GM19372 (cell line): ENCODE results near the gene C6orf120.

Experiments used
- ATAC-seq: cut with Tn5 transposase; IDR thresholded peaks from one replicate; pipeline ENCODE4 v1.9.1; 2021; ENCODE audit warnings: mild to moderate bottlenecking, low read depth, moderate library complexity; ENCODE audit not compliant: unreplicated experiment

The C6orf120 gene

DNA sequence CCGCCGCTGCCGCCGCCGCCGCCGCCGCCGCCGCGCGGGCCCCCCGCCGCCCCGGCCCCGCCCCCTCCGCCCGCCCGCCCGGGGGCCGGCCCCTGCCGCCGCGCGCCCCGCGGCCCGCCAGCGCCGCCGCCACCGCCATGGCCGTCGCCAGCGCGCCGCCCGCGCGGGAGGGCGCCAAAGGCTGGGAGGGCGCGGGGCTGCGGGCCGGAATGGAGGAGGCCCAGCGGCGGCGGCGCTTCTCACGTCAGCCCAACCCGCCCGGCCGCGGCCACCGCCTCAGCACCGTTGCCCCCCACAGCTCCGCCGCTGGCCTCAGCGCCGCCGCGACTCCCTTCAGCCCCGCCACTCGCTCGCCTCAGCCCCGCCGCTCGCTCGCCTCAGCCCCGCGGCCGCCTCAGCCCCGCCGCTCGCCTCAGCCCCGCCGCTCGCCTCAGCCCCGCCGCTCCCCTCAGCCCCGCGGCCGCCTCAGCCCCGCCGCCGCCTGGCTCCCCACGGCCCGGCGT is 22.1 kb downstream of the C6orf120 start:
- ATAC-seq: peak; percentile 30

DNA sequence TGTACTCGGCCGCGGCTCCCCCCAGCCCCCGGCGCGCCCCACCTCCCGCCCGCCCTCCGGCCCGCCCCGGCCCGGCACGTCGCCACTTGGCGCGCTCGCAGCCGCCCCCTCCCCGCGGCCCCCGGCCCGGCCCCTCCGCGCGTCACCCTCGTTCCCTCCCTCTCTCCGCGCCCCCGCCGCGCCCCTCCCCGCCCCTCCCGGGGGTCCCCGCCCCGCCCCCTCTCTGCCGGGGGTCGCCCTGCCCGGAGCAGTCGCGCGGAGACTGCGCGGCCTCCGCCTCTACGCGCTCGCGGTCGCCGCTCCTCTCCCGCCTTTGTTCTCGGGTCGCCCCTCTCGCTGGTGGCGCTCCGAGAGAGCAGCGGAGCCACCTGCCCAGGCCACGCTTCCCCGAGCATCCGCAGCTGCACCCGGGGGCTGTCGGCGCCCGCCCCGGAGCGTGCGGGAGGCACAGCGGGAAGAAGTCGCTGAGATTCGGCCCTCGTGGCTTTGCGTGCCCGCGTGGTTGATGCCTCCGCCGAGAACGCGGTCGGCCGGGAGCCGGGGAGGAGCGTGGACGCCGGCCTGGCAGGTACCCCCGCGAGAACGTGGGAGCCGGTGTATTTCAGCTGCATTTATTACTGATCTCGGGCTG is 22.7 kb downstream of the C6orf120 start, which contains the start of gene PHF10:
PHF10 (minus strand) TSS at position 7 of the 631 bp plus-strand sequence. CDS start 569 bp downstream, outside the sequence.
- peak; percentile 43 for ATAC-seq

DNA sequence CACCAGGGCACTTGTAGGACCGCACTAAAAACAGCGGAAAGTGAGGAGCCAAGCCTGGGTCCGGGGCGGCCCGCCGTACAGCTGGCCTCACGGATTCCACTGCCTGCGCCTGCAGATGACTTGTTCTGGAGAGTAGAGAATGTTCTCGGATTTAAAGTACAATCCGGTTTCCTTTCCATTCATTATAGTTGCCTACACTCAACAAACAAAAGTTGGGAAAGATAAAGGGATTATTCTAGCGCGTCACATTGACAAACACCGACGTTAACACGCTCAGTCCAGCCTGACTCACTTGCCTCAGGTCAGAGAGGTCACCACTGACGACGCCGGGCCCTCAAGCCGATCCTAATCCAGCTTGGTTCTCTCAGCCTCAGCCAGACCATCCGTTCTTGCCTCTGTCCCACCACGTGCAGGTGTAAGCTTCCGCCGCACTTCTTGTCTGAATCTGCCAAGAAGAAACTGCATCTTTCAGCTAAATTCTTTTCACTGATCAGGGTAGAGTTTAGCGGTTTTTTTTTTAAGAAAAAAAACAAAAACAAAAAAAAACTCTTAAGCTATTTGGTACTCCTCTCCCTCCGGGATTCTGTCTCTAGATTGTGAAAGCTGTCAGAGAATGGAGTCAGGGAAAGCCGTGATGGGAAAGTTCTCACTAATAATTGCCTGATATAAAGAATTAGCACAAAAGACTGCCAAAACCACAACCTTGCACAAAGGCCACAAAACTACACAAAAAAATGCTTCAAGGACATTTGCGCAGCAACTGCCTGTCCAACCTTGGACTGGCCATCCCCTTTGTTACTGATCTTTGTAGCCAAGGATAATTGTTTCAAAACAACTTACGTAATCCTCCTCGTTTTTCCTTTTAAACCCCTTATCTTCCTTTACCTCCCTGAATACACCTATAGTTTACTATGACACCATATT is 23.5 kb downstream of the C6orf120 start:
- ATAC-seq: peak; percentile 8

DNA sequence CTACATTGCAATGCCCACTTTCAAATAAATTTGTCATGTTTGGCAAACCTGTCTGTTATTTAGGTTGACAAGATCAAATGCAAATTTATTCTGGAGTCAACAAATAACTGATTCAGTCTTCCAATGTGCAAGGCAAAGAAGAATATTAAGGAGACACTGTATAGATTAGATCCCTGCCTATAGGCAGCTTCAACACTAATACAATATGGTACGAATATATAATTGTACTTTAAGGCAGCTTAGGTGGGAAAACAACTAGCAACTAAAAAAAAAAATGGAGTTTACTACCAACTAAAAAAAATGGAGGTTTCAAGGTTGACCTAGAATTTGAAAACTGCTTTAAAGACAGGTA is 24.1 kb downstream of the C6orf120 start:
- ATAC-seq: no peak

DNA sequence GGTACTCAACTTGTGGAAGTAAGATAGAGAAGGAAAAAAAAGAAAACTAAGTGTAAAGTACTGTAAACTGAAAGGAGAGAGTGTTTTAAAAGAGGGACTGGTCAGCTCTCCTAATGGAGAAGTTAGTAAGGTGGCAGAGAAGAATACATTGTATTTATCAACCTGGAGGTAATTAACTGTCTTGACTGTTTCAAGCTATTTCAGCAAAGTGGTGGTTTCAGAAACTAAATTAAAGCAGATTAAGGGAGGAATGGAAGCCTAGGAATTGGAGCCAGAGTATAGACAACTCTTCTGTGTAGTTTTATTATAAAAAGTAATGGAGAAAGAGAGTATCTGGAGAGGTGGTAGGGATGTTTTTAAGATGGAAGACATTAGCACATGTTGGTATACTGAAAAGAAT is 25.0 kb downstream of the C6orf120 start:
- no peak for ATAC-seq

DNA sequence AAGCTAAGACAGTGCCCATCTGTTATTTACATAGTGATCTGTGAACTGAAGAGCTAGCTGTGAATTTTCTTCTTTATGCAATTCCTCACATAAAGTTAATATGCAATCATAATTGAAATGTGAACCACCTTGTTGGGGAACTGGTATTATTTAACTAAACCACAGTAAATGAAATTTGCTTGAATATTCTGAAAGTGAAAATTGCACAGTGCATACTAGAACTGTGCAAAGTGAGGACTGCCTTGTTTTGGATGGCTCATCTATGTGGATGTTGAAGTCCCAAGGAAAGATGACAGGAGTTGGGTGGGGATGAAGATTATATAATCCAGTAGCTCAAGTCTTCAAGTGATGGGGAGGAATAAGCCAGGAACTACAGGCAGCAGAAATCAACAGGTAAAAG is 28.0 kb downstream of the C6orf120 start:
- no peak for ATAC-seq

DNA sequence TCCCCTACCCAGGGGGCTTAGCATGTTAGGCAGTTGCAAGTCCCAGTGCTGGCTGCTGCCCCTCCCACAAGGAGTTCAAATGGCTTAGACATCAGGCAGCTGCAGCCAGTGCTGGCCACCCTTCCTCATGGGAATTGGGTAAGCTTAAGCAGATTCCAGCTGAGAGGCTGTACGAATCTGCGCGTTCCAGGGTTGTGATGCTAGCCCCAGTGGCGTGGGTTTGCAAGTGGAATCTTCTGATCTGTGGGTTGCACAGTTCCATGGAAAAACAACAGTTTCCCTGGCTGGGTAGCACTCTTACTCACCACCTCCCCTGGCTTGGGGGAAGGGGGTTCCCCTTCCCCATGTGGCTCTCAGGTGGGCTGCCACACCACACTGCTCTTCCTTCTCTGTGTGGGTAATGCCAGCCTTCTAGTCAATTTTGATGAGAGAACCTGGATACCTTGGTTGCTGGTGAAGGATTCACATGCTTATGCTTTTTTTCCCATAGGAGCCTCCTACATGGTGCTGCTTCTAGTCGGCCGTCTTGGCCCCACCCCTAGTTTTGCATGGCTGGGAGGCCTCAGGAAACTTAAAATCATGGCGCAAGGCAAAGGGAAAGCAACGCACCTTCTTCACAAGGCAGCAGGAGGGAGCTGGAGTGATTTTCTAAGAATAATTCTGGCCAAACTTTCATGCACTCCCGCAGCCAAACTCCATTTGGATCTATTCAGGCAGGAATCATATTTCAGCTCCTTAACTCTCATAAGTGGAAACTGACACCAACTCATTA is 36.5 kb downstream of the C6orf120 start:
- no peak for ATAC-seq

DNA sequence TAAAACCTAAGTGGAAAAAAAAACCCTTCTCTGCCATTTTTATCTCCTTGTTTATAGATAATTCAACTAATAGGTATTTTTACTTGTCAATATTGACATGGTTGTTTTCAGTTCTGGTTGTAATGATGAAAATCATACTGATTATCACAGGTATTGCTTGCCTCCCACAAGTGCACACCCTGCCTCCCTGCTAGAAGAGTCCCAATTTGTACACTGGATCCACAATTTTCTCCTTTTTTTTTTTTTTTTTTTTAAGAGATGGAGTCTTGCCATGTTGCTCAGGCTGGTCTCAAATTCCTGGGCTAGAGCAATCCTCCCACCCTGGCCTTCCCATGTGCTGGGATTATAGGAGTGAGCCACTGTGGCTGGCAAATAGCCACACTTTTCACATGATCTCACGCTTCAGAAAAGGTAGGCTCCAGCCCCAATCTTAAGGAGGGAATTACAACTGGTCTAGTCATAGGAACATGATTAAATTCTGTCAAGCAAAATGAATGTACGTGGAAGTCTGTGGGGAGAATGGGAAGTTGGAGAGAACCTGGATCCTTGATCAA is 37.1 kb downstream of the C6orf120 start:
- no peak for ATAC-seq

DNA sequence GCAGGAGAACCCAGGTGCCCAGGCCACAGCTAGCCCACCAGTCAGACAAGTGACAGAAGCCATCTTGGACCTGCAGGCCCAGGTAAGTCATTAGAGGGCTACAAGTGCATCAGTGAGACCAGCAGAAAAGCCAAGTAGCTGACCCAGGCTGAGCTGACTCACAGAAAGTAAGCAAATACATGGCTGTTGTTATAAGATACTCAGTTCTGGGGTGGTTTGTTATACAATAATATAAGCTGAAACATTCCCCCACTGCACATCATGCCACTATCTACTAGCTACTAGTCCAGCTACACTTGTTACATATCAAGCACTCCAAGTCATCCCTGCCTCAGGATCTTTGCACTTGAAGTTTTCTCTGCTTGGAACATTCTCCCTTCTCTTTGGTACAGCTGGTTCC is 39.4 kb downstream of the C6orf120 start:
- no peak for ATAC-seq

DNA sequence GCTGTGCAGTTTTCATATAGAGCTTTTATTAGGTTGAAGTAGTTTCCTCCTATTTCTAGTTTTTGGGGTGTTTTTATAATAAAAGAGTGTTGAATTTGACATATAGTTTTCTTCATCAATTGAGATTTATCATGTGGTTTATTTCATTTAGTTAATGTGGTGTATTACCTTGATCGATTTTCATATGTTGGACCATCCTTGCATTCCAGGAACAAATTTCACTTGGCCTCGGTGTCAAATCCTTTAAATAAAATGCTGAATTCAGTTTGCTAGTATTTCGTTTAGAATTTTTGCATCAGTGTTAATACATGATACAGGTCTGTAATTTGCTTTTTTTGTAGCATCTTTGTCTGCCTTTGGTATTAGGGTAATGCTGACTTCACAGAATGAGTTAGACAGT is 43.5 kb downstream of the C6orf120 start:
- ATAC-seq: no peak

DNA sequence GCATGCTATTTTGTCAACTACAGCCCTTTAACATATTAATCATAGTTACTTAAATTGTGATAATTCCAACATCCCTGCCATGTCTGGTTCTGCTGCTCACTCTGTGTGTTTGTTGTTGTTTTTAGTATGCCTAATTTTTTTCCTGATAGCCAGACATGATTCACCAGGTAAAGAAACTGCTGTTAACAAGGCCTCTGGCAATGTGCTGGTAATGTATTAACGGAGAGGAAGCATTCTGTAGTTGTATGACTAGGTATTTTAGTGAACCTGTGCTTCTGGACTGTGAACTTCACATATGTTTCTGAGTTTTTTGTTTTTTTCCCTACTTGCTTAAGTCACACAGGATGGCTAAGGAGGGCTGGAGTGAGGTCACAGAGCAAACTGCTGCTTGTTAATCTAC is 44.6 kb downstream of the C6orf120 start:
- no peak for ATAC-seq

DNA sequence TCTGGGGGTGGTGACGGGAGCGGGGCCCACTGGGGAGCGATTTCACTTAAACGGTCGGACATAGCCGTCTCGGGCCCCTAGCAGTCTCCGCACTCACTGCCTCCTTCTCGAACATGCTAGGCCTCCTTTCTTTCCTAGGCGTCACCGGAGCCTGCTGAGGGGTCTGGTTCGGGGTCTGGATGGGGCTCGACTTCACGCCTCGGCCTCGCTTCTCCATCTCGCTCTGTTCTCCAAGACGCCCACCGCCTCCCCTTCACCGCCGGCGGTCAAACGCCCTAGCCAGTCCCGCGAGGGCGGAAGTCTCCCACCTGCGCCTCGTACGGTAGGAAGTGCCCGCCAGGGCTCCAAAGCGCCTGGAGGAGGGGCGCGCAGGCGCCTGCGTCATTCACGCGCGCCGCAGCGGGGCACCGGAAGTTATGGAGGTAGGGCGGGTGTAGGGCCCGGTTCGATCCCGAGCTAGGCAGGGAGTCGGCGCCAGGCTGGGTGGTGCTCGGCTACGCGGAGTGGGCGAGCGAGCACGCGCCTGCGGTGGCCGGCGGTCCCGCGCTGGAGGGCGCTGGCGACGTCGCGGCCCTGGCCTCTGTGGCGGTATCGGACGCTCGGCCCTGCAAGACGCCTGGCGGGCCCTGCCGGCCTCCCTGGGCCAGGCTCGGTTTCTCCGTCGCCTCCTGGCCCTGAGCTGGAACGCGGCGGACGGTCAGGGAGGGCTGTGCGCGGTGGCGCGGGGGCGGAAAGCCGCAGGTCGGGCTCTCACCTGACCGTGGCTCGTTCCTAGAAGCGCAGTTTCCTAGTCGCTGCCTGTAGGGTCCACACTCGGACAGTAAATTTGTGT is 49.5 kb downstream of the C6orf120 start, which contains the start of the genes DYNLT2 and ERMARD:
DYNLT2 (minus strand) TSS at position 331 of the 832 bp plus-strand sequence; CDS start at position 217, 114 bp downstream.
ERMARD (plus strand) TSS at position 381 of the 832 bp plus-strand sequence; CDS start at position 417, 36 bp downstream.
- ATAC-seq: peak; percentile 95

DNA sequence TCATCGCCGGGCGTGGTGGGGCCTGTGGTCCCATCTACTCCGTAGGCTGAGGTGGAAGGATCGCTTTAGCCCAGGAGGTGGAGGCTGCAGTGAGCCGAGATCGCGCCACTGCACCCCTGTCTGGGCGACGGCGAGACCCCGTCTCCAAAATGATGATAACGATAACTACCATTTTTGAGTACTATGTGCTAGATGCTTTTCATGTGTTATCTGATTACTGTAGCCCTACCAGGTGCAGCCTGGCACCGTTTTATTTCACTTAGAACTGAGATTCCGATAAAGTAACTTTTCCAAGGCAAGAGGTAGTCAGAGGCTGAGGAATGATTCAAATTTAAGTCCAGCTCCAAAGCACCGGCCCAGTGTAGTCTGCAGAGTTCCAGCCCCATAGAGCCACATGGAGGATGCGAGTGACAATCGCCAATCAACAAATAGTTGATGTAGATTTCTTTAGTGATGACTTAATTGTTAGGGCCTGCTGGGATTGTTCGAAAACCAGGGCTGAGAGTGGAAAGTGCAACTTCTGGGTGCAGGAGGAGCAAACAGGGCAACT is 50.2 kb downstream of the C6orf120 start:
- no peak for ATAC-seq
